Kidney (tissue), 14 donors: ENCODE data around the gene DLX1. TPM values are rescaled to one million over a fixed set of nuclear protein-coding genes. Genes with fewer than 3 reads are reported as not detected.

Source experiments
- DNase-seq, 5 donors: peaks; one replicate each; pipeline ENCODE4 v3.0.0-alpha.2; 2013 to 2020
- FAIRE-seq: peaks from 2 replicates; lab custom pipeline; 2012; peaks lifted over from hg19 to GRCh38; lab: Jason Lieb, UNC
- H3K27ac ChIP-seq, 2 donors: one replicate each; pipeline ENCODE4 v1.7.0; 2013; ENCODE audit warnings: low read depth in 2 of 2, low read length in 2 of 2, inconsistent platforms in 1 of 2
- H3K27me3 ChIP-seq: one replicate; pipeline ENCODE4 v1.7.1; 2013; ENCODE audit warnings: low read length, inconsistent platforms; ENCODE audit not compliant: control insufficient read depth, insufficient read depth
- H3K36me3 ChIP-seq, 3 donors: one replicate each; pipeline versions ENCODE4 v1.7.0 to v1.7.1; 2013; ENCODE audit warnings: low read length in 3 of 3, control low read depth in 1 of 3, inconsistent platforms in 1 of 3; ENCODE audit not compliant: insufficient read depth in 3 of 3, control insufficient read depth in 2 of 3
- H3K4me1 ChIP-seq, 3 donors: one replicate each; pipeline versions ENCODE4 v1.7.0 to v1.7.1; 2013; ENCODE audit warnings: low read length in 3 of 3, inconsistent platforms in 1 of 3, low read depth in 1 of 3; ENCODE audit not compliant: control insufficient read depth in 2 of 3, insufficient read depth in 2 of 3
- H3K4me3 ChIP-seq, 3 donors: one replicate each; pipeline versions ENCODE4 v1.7.0 to v1.8.1; 2013; ENCODE audit warnings: low read length in 3 of 3, control low read depth in 1 of 3, inconsistent platforms in 1 of 3
- H3K9ac ChIP-seq, 3 donors: one replicate each; pipeline versions ENCODE4 v1.7.0 to v1.7.1; 2013; ENCODE audit warnings: low read length in 3 of 3, control low read depth in 1 of 3, inconsistent platforms in 1 of 3
- H3K9me3 ChIP-seq, 3 donors: one replicate each; pipeline versions ENCODE4 v1.7.0 to v1.7.1; 2013; ENCODE audit warnings: low read length in 3 of 3, control low read depth in 1 of 3, inconsistent platforms in 1 of 3; ENCODE audit not compliant: control insufficient read depth in 2 of 3, insufficient read depth in 1 of 3
- CTCF ChIP-seq: IDR thresholded peaks from 3 replicates; pipeline ENCODE4 v1.5.1; 2012; ENCODE audit warnings: mild to moderate bottlenecking, moderate library complexity, borderline replicate concordance; ENCODE audit not compliant: insufficient read depth; ENCODE audit errors: extremely low read depth
- intact Hi-C: fragments of 100-400 bp; cut with DNase I; formaldehyde crosslinking; loops from one replicate; pipeline ENCODE4 v1.11.1; 2022
- polyA plus RNA-seq: library from polyadenylated mRNA; stranded (reverse); fragments of 350-450 nt; fragmentation: Illumina TruSeq; extraction: RNeasy Lipid Tissue Mini Kit (QIAGEN cat#74804); gene quantifications from one replicate; pipeline ENCODE4 v1.2.3, GENCODE V29; 2014; ENCODE audit warnings: low read depth, low replicate concordance; ENCODE audit not compliant: insufficient read depth
- total RNA-seq: library from RNA; stranded (reverse); fragmentation: NEBNext Ultra II Directional; extraction: Animal tissue kit (Norgen Biotek cat#: 25700); gene quantifications from one replicate; pipeline ENCODE4 v1.2.1, GENCODE V29; 2021
- donor health status: control.
- donor health status: control.
- donor health status: control.
- donor health status: control.
- donor health status: control.
- donor health status: DM: yes; HTN: yes; CAD: no.
- donor health status: Normal renal cell carcinoma (clear cell type).

DLX1 gene
- total and polyA plus RNA-seq, 2 donors from 2014 or later, result not detected

GRCh38 chr2:172128484-172128883 is 43.2 kb downstream of the DLX1 start:
- FAIRE-seq, result no peak
- Histone ChIP-seq H3K36me3 (no peaks in the 10 kb centered on the region), H3K27ac (no peak overlapping the region), H3K4me3 (no peak overlapping the region), H3K4me1 (no peaks in the 10 kb centered on the region), H3K27me3 (no peaks in the 10 kb centered on the region), H3K9ac (no peak overlapping the region), H3K9me3 (no peaks in the 10 kb centered on the region)
- TF ChIP-seq CTCF, result no peak
- DNase-seq, result no peak
- intact Hi-C loops, result no loop called here

DNA sequence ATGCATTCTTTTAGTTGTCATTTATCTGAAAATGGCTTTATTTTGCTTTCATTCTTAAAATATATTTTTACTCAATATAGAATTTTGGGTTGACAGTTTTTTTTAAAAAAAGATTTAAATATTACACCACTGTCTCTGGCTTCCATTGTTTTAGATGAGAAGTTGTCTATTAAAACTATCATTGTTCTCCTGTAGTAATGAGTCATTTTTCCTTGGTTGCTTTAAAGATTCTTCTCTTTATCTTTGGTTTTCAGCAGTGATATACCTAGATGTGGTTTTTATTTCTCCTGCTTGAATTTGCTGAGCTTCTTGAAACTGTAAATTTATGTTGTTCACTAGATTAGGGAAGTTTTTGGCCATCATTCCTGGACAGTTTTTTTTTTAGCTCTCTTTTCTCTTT is 44.1 kb downstream of the DLX1 start:
- no peak for TF ChIP-seq CTCF
- no peaks in the 10 kb centered on the region for H3K36me3 ChIP-seq
- no peaks in the 10 kb centered on the region for H3K4me1 ChIP-seq
- no peak overlapping the region for H3K4me3 ChIP-seq
- intact Hi-C loops, result no loop called here
- no peaks in the 10 kb centered on the region for H3K27me3 ChIP-seq
- H3K9me3 ChIP-seq, result no peaks in the 10 kb centered on the region
- DNase-seq, result no peak
- FAIRE-seq, result no peak
- H3K27ac ChIP-seq, result no peak overlapping the region
- no peak overlapping the region for H3K9ac ChIP-seq

DNA sequence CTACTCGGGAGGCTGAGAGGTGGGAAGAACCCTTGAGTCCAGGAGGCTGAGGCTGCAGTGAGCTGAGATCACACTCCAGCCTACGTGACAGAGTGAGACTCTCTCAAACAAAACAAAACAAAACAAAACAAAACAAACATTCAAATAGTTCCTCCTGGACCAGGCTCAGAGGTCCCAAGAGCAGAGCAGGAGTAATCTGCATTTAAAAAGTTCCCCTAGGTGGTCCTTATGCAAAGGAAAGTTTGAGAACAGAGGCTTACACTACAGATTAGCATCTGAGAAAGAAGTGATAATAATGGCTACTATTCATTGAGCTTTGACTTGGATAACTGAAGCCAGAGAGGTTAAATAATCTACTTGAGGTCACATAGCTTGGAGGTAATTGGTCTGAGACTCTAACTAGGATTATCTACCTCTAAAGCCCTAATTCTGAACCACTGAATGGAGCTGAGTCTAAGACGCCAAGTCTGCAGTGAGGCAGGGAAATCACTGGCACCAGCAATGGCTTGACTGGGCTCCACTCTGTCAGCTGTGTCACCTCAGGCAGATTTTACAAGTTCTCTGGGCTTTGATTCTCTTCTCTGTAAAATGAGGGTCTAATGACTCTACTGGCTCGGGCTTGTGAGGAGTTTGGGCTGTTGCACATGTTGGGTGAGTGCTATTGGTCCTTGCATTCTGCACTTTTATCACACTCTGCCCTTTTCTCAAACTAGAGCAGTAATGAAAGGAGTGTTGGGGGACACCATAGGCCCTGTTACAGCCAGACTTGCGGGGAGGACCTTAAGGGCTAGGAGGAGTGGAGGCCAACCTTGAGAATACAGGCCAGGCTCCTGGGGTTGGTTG is 46.6 kb downstream of the DLX1 start:
- H3K36me3 ChIP-seq, result no peaks in the 10 kb centered on the region
- DNase-seq (no peak), FAIRE-seq (no peak)
- H3K9me3 ChIP-seq, result no peaks in the 10 kb centered on the region
- no peak overlapping the region for H3K27ac ChIP-seq
- intact Hi-C loops, result no loop called here
- no peak overlapping the region for H3K9ac ChIP-seq
- no peak overlapping the region for H3K4me3 ChIP-seq
- H3K27me3 ChIP-seq, result no peaks in the 10 kb centered on the region
- no peaks in the 10 kb centered on the region for H3K4me1 ChIP-seq
- TF ChIP-seq CTCF, result no peak
